Hippocampal formation (tissue), 2 donors: ENCODE data around the gene ATP9B.
"Not testable (repeated sequence)": the region's sequence is repeated elsewhere in the genome, so short reads cannot be mapped to it uniquely, and the experiment has no call there.

Source experiments
- DNase-seq, 2 donors: peaks; one replicate each; lab custom pipeline; 2025; lab: John Stamatoyannopoulos, UW

The ATP9B gene

DNA sequence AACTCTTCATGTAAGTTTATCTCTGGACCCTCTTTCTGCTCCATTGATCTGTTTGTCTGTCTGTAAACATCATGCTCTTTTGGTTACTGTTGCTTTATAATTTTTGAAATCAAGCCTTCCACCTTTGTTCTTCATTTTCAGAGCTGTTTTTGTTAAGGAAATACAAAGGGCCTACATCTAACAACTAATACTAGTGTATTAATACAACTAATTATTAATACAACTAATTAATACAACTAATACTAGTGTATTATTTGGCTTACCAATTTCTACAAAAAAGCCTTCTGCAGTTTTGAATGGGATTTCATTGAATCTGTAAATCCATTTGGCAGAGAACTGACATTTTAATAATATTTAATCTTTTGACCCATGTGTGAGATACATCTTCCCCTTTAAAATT lies 66.7 kb downstream of the ATP9B start:
- no peak for DNase-seq

- DNase-seq, result no peak
Measured at GRCh38 chr18:79136742-79137141, 67.5 kb downstream of the ATP9B start.

DNA sequence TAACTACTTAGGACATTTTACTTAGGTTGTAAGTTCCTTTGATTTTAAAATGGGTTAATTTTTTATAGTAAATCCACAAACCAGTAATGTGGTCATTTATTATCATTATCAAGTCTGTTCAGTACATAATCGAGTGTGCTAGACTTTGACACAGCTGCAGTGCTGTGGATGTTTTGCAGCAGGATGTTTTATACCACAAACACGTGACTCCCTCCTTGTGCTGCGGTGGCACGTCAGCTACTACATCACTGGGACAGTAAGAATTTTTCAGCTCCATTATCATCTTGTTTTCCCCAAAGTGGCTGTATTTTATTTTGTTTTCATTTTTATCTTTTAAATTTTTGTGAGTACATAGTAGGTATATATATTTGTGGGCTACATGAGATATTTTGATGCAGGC lies 70.0 kb downstream of the ATP9B start:
- DNase-seq, result no peak

DNA sequence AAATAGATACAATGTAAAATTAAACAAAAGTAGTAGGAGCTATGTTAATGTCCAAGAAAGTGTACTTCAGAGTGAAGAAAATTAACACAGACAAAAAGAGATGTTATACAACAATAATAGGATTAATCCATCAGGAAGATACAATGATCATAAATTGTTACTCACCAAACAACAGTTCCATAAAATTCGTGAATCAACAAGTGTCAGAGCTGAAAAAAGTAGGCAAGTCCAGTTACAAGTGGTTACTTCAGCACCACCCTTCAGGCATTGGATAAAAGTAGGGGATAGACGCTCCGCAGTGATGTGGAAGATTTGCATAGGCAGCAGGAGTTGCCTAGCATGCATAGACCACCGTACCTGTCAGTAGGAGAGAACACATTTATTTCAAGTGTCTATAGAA lies 77.8 kb downstream of the ATP9B start:
- no peak for DNase-seq

GRCh38 chr18:79151191-79151590 lies 82.0 kb downstream of the ATP9B start:
- DNase-seq, result no peak

GRCh38 chr18:79156327-79156726 lies 87.1 kb downstream of the ATP9B start:
- DNase-seq, result no peak

GRCh38 chr18:79164706-79165105 lies 95.5 kb downstream of the ATP9B start:
- no peak for DNase-seq

GRCh38 chr18:79166702-79167101 lies 97.5 kb downstream of the ATP9B start:
- no peak for DNase-seq

DNA sequence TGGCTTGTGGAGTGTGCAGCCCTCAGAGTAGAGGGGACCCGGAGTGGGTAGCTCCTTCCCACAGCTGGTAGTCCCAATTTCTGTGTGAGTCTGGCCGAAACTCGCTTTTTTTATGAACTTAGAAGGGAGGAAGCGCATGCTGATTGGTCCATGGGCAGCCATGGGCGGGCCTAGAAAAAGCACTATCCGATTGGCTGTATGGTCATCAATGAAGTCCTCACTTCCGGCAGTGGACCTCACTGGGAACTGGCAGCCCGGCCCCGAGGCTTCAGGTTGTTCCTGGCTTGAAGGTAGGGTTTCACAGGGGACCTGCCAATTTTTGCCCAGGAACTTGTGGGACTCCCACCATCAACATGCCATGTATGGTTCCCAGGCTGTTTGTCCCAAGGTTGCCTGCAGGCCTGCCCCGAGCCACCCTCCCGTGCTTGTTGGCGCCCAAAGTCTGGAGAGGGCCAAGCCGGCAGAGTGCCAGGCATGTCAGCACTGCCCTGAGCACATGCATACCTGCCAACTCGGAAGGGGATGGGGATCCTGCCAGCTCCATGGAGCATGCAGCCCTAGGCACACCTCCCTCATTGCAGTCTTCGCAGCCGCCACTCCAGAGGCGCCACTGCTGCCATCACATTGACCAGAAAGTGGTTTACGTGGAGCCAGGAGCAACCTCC lies 98.5 kb downstream of the ATP9B start:
- DNase-seq, result no peak

GRCh38 chr18:79169958-79170555 lies 100.9 kb downstream of the ATP9B start:
- no peak for DNase-seq

DNA sequence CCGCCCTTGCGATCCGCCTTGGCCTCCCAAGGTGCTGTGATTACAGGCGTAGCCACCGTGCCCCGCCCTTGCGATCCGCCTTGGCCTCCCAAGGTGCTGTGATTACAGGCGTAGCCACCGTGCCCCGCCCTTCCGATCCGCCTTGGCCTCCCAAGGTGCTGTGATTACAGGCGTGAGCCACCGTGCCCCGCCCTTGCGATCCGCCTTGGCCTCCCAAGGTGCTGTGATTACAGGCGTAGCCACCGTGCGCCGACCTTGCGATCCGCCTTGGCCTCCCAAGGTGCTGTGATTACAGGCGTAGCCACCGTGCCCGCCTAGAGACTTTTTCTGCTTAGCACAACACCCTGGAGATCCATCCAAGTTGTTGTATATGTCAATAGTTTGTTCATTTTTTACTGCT lies 103.1 kb downstream of the ATP9B start:
- DNase-seq, result not testable (repeated sequence)

GRCh38 chr18:79173742-79174141 lies 104.5 kb downstream of the ATP9B start:
- no peak for DNase-seq

GRCh38 chr18:79178113-79178531 lies 108.9 kb downstream of the ATP9B start:
- no peak for DNase-seq

DNA sequence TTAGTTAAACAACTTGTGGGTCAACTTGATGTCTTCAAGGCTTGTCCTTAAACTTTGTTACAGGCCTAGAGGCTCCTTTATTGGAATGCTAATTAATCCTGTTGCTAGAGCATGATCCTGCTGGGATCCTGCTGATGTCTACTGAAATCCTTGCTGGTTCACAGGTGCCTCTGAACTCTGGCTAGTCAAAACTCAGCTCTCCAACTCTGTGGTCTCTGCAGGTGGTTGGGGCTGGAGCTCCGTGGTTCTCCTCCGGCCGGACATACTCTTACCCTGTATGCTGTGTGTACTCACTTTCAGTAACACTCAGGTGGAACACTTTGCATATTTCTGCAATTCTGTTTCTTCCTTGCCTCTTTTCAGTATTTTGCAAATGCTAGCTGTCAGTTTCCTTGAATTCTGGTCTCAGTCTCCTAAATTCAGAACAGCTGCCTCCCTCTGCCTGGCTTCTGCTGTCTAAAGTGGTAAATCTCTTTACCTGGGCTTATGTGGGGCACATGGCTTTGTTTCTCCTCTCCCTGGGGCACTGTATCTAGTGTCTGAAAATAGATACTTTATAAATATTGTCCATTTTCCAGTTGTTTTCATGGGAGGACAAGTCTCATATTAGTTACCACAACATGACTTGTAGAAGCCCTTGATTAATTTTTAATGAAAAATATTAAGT lies 113.0 kb downstream of the ATP9B start:
- no peak for DNase-seq

GRCh38 chr18:79185648-79186047 lies 116.5 kb downstream of the ATP9B start:
- DNase-seq, result no peak

- no peak for DNase-seq
Measured at GRCh38 chr18:79186649-79187048, 117.5 kb downstream of the ATP9B start.

GRCh38 chr18:79187532-79188277 lies 118.5 kb downstream of the ATP9B start:
- no peak for DNase-seq

- no peak for DNase-seq
Measured at GRCh38 chr18:79191418-79191817, 122.2 kb downstream of the ATP9B start.

- no peak for DNase-seq
Measured at GRCh38 chr18:79191956-79192355, 122.8 kb downstream of the ATP9B start.

DNA sequence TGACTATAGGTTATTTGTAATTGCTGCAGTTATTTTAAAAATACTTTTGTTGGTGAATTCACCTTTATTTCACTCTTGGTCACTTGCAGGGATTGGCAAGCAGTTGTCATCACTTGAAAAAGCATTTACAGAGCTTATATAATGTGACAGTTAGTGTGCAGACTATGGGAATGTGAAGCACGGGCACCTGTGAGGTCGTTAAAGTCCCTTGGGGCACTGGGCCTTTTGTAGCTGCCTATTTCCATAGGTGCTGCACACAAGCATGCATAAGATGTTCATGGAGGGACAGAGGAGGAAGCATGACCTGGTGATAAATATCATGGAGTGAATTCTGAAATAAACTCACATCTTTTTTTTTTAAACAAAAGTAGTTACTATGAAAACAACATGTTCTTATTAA lies 124.6 kb downstream of the ATP9B start:
- DNase-seq, result no peak

- no peak for DNase-seq
Measured at GRCh38 chr18:79195716-79196683, 126.8 kb downstream of the ATP9B start.

- DNase-seq, result no peak
Measured at GRCh38 chr18:79197531-79197930, 128.3 kb downstream of the ATP9B start.
